Measurements from ENCODE around the gene ZNF573.

Gene ZNF573

GRCh38 chr19:37695144-37695899 lies 84.1 kb downstream of the ZNF573 start:
- no peak for DNase-seq (ENCODE audit: low read depth in 2 of 2)

- DNase-seq (ENCODE audit: low read depth in 2 of 2), result no peak
Observed at GRCh38 chr19:37692956-37693620, 86.3 kb downstream of the ZNF573 start.

DNA sequence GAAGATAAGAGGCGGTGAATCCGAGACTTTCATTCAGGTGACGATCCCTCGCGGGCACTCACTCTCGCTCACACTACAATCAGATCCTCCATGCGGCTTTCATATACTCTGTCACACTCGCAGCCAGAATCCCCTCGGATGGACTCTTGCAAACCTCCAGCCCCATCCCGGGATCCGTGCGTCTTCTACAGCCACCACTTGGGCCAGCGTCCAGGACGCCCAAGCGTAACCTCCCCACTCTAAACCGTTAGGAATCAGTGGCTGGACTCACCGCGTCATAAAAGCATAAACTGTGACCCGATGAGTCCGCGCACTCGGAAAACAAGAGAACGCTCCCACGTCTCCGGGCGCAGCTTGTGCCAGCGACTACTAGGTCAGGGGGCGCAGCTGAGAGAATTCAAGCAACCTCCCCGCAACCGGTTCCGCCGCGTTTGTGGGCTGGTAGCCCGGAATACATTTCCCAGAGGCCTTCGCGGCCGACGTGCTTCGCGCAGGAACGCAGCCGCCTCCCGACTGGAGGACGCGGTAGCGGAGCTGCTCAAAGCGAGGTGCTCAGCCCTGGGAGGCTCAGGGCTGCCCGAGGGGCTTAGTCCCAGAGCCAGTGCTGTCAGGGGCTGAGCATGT lies 87.4 kb downstream of the ZNF573 start:
- peak; percentile 60 to 73 for DNase-seq (ENCODE audit: low read depth in 2 of 2)

Measured in stimulated activated CD4-positive, alpha-beta T cell treated with anti-CD3 and anti-CD28 coated beads, Interleukin-4, amount 100 ng/mL, for 48 hours (primary cell).